Lower lobe of right lung (tissue), 2 donors: ENCODE results near the gene RASSF10. TPM values are rescaled to one million over a fixed set of nuclear protein-coding genes. Genes with fewer than 3 reads are reported as not detected.

Experiments used
- ATAC-seq, 2 donors: fragments of 200-7000 bp; cut with Tn5 transposase; one replicate each; pipeline ENCODE4 v1.9.1; 2020 to 2022; ENCODE audit warnings: mild to moderate bottlenecking in 2 of 2, moderate library complexity in 2 of 2
- DNase-seq: peaks from one replicate; pipeline ENCODE4 v3.0.0-alpha.2; 2020
- H3K27ac ChIP-seq: fragments of 200-600 bp; one replicate; pipeline ENCODE4 v1.8.0; 2022
- H3K27me3 ChIP-seq: fragments of 200-600 bp; one replicate; pipeline ENCODE4 v1.8.0; 2022; ENCODE audit warnings: low read depth
- H3K36me3 ChIP-seq: fragments of 200-600 bp; one replicate; pipeline ENCODE4 v1.8.0; 2022; ENCODE audit warnings: mild to moderate bottlenecking
- H3K4me1 ChIP-seq: fragments of 200-600 bp; one replicate; pipeline ENCODE4 v1.8.0; 2022
- H3K4me3 ChIP-seq: fragments of 200-600 bp; one replicate; pipeline ENCODE4 v1.8.0; 2022; ENCODE audit warnings: mild to moderate bottlenecking
- H3K9me3 ChIP-seq: fragments of 200-600 bp; one replicate; pipeline ENCODE4 v1.8.0; 2022
- CTCF ChIP-seq: fragments of 200-600 bp; IDR thresholded peaks from one replicate; pipeline ENCODE4 v1.8.0; 2022; ENCODE audit warnings: antibody characterized with exemption, mild to moderate bottlenecking
- intact Hi-C: fragments of 100-400 bp; cut with DNase I; formaldehyde crosslinking; loops from one replicate; pipeline ENCODE4 v1.11.0; 2022
- total RNA-seq: library from RNA; stranded (reverse); fragmentation: NEBNext Ultra II Directional; extraction: Animal tissue kit (Norgen Biotek cat#: 25700); gene quantifications from one replicate; pipeline ENCODE4 v1.2.1, GENCODE V29; 2021
- donor health status: DM: no; HTN: yes; CAD: no; lungs with severe emphysema.

The RASSF10 gene
- total RNA-seq, 1 donor from 2014 or later, result 4.3 TPM

- no peaks in the 10 kb centered on the region for H3K36me3 ChIP-seq
- ATAC-seq (no peak), DNase-seq (no peak)
- intact Hi-C loops, result no loop called here
- H3K9me3 ChIP-seq, result no peaks in the 10 kb centered on the region
- TF ChIP-seq CTCF, result no peak
- no peak overlapping the region for H3K27ac ChIP-seq
- H3K4me3 ChIP-seq, result no peak overlapping the region
- H3K27me3 ChIP-seq, result no peaks in the 10 kb centered on the region
- H3K4me1 ChIP-seq, result no peaks in the 10 kb centered on the region
These were observed 14.6 kb upstream of the RASSF10 start for GRCh38 chr11:12994476-12994875.

GRCh38 chr11:12995188-12995587 is 13.9 kb upstream of the RASSF10 start:
- Histone ChIP-seq H3K4me3 (no peak overlapping the region), H3K36me3 (no peaks in the 10 kb centered on the region), H3K4me1 (no peaks in the 10 kb centered on the region), H3K27me3 (no peaks in the 10 kb centered on the region), H3K9me3 (no peaks in the 10 kb centered on the region), H3K27ac (no peak overlapping the region)
- intact Hi-C loops, result no loop called here
- no peak for TF ChIP-seq CTCF
- peak in 1 of 2 donors; percentile 56 for ATAC-seq
- no peak for DNase-seq

GRCh38 chr11:12995823-12996222 is 13.3 kb upstream of the RASSF10 start:
- intact Hi-C loops, result no loop called here
- DNase-seq (no peak), ATAC-seq (no peak)
- no peaks in the 10 kb centered on the region for H3K27me3 ChIP-seq
- no peak overlapping the region for H3K4me3 ChIP-seq
- H3K4me1 ChIP-seq, result no peaks in the 10 kb centered on the region
- no peaks in the 10 kb centered on the region for H3K36me3 ChIP-seq
- no peaks in the 10 kb centered on the region for H3K9me3 ChIP-seq
- H3K27ac ChIP-seq, result no peak overlapping the region
- no peak for TF ChIP-seq CTCF

- H3K36me3 ChIP-seq, result no peaks in the 10 kb centered on the region
- no peaks in the 10 kb centered on the region for H3K4me1 ChIP-seq
- H3K27ac ChIP-seq, result no peak overlapping the region
- H3K9me3 ChIP-seq, result no peaks in the 10 kb centered on the region
- H3K4me3 ChIP-seq, result no peak overlapping the region
- DNase-seq, result no peak
- H3K27me3 ChIP-seq, result no peaks in the 10 kb centered on the region
- no peak for TF ChIP-seq CTCF
- intact Hi-C loops, result no loop called here
- ATAC-seq, result no peak
These were observed 11.9 kb upstream of the RASSF10 start for GRCh38 chr11:12997168-12997567.

GRCh38 chr11:12998336-12998735 is 10.8 kb upstream of the RASSF10 start:
- DNase-seq (no peak), ATAC-seq (no peak)
- no peaks in the 10 kb centered on the region for H3K9me3 ChIP-seq
- H3K27me3 ChIP-seq, result no peaks in the 10 kb centered on the region
- no peaks in the 10 kb centered on the region for H3K36me3 ChIP-seq
- no peaks in the 10 kb centered on the region for H3K4me1 ChIP-seq
- TF ChIP-seq CTCF, result no peak
- no peak overlapping the region for H3K4me3 ChIP-seq
- intact Hi-C loops, result no loop called here
- no peak overlapping the region for H3K27ac ChIP-seq

GRCh38 chr11:12999597-12999996 is 9.5 kb upstream of the RASSF10 start:
- intact Hi-C loops, result no loop called here
- DNase-seq (no peak), ATAC-seq (no peak)
- Histone ChIP-seq H3K4me1 (no peaks in the 10 kb centered on the region), H3K36me3 (no peaks in the 10 kb centered on the region), H3K9me3 (no peaks in the 10 kb centered on the region), H3K27me3 (no peaks in the 10 kb centered on the region), H3K4me3 (no peak overlapping the region), H3K27ac (no peak overlapping the region)
- no peak for TF ChIP-seq CTCF
